Tibial nerve (tissue), 4 donors: ENCODE results near the gene IARS1.

Experiments
- CTCF ChIP-seq, 5 experiments: fragments of 200-600 bp in 3 of 5; fragments of 450-650 bp in 2 of 5; sonication (generic) in 3 of 5; IDR thresholded peaks; one replicate each; pipeline ENCODE4 v1.5.1; 2016 to 2019; ENCODE audit warnings: antibody characterized with exemption in 5 of 5, mild to moderate bottlenecking in 3 of 5, moderate library complexity in 2 of 5
- EP300 ChIP-seq, 2 donors: sonication (generic); formaldehyde crosslinking; IDR thresholded peaks; one replicate each; pipeline ENCODE4 v1.6.1; 2017; ENCODE audit warnings: antibody characterized with exemption in 2 of 2, mild to moderate bottlenecking in 1 of 2
- POLR2A ChIP-seq, 2 donors: fragments of 450-650 bp; IDR thresholded peaks; one replicate each; pipeline ENCODE4 v1.6.1; 2017; ENCODE audit warnings: antibody characterized with exemption in 2 of 2, mild to moderate bottlenecking in 2 of 2, moderate library complexity in 2 of 2

GRCh38 chr9:92289708-92290390, 3.6 kb downstream of the IARS1 start:
- no peak for TF ChIP-seq POLR2A (IDR thresholded peaks at IDR 0.05)
- TF ChIP-seq CTCF (IDR thresholded peaks at IDR 0.05), result no peak
- no peak for TF ChIP-seq EP300 (IDR thresholded peaks at IDR 0.05)
